Activated T-cell treated with anti-CD3 and anti-CD28 coated beads, Interleukin-2, amount 50 U/mL, for 1 hour (primary cell): ENCODE data around the gene ARHGAP22.

Experiments
- DNase-seq: peaks from one replicate; pipeline ENCODE4 v3.0.0-alpha.2; 2020

The ARHGAP22 gene

DNA sequence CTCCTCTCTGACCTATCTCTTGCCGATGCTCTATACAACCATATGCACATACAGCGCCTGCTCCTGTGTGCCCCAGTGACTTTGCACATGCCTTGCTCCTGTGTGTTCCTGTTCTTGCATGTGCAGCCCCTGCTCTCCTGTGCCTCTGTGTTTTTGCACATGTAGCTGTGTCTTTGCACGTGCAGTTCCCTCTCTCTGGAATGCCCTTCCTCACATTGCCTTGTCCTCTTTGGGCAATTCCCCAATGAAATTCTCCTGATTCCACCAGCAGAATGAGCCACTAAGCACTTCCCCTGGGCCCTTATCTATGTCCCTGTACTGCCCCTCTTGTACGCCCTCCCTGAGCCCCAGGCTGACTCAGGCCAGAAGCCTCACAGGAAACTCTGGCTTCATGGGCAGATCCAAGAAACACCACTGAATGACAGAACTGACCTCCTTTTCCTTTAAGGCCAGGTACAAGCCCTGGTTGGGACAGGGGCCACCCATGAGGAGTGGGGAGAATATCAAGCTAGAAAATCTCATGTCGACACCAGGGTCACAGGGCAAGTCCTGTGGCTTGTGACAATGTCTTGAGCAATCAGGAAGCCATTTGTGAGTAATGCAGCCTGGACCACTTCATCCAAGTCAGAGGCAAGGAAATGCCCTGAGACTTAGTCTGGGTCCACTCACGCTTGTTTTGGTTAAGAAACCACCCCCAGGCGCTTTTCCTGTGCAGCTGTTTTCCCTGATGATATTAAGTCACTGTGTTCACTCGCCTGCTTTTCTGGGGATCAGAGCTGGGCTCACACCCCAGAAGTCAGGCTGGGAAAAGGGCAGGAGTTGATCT is 1.9 kb upstream of the ARHGAP22 start:
- DNase-seq = no peak

DNA sequence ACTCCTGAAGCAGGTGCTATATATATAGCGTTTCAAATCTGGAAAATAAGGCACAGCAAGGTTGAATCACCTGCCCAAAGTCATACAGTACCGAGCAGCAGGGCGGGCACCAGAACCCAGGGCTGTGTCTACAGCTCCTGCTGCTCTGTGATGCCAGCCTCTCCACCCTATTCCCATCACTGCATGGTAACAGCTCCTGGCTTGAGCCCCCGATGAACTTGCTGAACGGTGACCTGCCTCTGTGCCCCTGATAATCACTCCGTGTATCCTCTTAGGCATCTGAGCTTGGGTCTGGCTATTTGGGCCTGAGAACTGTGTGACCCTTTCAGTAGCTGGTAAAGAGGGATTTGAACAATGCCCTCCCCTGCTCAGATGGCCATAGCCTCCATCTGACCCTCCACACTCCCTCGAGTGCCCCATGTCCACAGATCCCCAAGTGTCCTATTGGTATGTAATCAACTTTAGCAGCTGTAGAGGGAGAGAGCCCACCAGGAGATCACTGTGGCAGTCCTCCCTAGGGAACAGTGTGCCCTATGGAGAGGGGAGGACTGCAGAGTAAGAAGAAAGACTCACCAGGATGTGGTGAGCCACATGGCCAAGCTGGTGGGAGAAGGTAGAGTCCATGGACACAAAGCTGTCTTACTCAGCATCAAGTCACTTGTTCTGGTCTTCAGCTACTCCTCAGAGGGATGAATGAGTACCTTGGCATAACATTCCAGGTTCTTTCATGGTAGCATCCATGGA is 1.1 kb upstream of the ARHGAP22 start:
- DNase-seq = no peak

DNA sequence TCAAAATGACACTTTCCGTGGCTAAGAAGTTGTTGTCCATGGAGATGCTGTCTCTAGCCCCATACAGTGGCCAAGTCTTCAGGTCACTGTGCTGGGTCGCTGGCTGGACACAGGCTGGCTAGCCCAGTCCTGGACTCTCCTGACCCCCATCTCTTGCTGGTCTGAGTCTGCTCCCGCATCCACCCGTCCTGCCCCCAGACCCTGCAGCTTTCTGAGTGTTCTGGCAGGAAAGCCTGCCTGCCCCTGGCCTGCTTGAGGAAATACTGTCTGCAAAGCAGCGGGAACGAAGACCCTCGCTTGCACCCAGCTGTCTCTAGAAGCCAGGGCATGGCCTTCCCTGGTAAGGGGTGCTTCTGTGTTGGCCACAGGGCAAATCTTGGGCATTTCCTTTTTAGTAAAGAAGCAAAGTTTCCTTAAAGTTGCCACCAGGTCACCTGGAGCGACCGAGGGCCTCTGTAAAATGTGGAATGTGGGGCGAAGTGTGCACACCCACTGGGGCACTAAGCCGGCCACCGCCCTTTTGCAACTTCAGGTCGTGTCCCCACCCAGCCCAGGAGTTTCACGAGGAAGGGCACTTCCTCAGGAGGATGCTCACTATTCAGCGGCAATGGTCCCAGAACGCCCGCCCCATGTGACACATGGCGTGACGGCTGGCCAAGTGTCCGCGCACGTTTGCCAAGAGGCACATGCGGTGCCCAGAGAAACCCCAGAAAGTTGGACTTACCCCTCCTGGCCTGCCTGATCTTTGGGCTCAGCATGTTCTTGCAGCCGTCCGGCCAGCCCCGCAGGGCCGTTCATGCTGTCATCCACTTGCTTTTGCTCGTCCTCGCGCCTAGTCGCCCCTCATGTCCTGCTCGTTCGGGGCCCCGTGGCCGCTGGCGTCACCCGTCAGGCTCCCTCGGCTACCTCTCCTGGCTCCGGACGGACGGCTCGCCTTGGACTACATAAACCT is 558 bp downstream of the ARHGAP22 start:
- no peak for DNase-seq

DNA sequence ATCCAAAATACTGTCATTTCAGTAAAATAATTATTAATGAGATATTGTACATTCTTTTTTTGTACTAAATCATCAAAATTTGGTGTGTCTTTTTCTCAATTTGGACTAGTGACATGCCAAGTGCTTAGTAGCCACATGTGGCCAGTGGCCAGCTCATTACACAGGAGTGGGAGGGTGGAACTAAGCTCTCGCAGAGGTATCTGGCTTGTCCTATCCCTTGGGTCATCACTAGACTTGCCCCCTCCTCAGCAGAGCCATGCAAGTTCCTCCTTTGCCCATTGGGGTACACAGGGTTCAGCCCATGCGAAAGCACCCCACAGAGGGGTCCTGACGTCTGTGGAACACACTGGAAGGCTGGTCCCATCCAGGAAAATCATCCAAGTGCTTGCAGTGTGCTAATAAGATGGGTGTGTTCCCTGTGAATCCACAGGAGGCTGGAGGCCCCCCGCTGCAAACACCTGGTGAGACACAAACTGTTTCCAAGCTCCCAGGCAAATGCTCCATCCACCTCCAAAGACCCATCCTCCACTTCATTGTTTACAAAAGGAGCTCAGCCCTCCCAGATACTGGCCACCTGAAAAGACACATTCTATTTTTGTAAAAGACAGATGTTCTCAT is 1.3 kb downstream of the ARHGAP22 start:
- DNase-seq = no peak

DNA sequence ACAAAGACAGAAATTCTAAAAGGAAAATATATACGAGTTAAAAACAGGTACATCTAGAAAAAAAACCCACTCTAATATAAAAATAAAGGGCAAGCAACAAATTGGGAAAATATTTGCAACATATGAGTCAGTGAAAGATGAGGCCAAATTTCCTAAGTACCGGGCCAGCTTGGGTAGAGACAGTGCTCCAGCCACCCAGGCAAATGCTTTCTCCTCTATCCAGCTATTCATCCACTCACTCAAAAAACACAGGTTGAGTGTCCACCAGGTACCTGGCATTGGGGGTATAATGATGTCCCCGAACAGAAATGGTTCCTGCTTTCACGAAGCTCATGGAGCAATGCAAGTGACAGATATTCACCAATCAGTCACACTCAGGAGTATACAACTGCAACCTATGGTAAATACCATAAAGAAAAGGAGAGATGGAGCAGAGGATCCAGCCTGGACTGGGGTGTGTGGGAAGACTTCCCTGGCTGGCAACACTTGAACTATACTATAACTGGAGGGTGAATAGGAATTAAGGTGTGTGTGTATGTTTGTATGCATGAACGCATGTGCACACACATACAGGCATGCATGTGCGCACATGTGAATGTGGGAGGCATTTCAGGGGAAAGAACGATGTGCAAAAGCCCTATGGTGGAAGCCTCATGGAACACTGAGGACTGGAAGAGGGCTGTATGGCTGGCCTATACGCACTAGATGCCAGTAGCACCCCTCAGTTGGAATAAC is 2.3 kb downstream of the ARHGAP22 start:
- no peak for DNase-seq

DNA sequence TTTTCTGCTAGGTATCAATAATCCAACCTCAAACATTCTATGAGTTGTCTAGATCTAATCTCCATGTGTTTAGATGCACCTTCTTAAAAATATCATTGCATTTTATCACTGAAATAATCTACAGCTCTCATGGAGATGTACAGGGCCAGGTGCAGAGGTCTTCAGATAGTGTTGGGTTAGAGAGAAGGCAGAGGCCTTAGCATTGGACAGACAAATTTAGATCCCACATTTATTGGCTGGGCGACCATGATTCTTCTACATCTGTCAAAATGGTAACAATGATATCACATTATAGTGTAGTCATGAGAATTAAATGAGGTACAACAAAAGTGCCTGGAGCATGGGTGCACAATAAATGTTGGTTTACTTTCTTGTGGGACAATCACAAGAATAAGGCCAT is 3.1 kb downstream of the ARHGAP22 start:
- DNase-seq = no peak

DNA sequence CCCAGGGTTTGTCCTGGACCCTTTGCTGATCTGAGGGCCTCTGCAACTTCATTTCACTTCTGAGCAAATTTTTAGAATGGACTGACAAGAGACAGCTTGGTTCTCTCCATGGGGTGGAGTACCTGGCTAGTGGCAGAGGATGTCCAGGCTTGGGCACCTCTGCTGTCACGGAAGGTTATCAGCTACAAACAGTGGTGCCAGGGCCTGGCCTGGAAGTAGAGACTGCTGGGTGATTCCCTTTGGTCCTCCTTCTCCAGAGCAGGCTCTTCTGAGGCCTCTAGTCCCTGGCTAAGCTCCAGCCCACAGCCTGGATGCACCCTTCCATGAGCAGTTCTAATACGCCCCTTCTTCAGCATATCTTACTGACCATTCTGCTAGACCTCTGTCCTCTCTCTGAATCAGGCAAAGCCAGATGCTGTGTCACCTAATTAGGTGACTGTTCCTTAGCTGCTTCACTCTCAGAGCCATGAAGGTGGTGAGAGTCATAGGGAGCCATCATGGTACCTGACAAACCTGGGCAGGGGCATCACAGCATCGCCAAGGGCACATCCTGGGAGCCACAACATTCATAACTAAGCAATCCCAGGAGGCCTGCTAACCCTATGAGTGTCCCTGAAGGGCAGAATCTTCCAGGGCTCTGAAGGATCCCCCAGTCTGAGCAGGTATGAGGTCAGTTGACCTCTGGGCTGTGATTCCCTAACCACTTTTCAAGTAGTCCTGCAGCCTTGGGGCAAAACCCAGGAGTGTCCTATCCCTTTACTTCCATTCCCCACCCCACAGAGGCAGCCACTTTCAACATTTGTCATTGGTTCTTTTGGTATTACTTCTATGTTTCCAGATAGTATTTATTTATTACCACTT is 4.0 kb downstream of the ARHGAP22 start:
- no peak for DNase-seq

DNA sequence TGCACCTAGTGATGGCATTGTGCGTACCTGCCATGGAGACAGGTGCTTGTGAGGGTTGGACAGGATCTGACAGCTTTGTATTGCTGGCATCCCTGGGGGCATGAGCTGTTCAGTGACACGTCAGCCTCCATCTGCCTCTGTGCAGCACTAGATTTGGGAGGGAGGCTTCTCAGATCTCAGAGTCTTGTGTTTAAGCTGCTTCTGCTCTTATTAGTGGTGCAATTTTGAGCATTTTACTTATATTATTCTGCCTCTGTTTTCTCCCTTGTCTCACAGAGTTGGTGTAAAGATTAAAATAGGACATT is 5.1 kb downstream of the ARHGAP22 start:
- no peak for DNase-seq

DNA sequence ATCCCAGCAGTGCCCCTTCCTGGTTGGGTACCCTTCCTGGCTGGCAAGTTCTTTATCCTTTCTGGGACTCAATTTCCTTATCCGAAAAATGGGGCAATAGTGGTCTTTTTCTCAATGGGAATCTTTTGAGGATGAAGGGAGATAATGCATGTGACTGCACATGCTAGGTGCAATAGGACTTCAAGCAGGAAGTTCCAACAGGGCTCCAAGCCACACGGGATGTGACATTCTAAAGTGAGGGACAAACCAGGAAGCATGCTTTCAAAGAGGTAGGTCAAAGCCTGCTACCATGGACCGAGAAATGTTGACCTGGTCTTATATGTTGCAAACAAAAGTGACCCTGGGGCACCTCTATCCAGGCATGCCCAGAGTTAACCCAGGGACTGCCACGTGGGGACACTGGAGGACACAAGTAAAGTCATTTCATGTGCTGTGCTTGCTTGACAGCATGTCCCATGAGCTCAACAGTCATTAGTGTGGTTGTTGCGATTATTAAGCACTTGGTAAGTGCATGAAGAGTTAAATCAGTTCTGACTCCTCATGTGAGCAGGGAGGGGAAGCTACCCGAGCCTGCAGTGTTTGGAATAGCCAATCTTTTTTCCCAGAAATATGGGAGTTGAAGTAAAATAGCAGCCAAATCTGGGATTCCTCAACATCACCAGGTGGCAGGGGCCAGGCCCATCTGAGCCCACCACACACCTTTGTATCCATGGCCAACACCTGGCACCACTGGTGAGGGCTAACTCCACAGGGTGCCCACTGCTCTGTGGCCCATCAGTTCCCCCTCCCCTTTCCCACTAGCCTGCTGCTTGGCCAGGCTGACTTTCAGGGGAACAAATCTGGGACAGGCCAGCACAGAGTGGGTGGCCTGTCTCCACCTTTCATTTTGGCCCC is 5.7 kb downstream of the ARHGAP22 start:
- DNase-seq = no peak

DNA sequence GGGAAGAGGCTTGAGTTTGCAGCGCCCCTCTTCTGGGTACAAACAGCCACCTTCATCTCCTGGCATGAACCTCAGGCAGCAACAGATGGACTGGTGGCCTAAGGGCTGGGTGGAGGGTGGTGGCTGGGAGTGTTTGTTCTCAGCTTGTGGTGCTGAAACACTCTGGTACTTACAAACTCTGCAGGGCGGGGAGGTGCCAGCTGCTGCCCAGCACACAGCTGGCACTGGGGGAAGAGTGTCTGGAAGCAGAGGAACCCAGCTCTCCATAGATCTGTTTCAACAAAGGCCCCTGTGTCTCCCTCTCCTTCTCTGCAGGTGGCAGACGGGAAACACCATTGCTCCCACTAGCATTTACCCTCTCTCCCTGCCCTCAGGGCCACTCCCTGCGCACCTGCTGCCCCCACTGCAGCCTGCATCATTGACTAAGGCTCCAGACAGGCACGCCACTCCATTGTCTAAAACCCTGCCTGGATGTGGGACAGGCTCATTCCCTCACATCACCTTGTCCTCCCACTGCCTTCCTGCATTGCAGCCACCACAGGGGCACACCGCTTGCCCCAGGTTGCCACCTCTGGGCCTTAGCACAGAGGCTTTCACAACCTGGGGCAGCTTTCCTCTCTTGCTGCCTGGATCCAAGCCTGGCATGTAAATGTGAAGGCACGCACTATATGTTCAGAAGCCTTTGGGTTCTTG is 6.5 kb downstream of the ARHGAP22 start:
- no peak for DNase-seq

DNA sequence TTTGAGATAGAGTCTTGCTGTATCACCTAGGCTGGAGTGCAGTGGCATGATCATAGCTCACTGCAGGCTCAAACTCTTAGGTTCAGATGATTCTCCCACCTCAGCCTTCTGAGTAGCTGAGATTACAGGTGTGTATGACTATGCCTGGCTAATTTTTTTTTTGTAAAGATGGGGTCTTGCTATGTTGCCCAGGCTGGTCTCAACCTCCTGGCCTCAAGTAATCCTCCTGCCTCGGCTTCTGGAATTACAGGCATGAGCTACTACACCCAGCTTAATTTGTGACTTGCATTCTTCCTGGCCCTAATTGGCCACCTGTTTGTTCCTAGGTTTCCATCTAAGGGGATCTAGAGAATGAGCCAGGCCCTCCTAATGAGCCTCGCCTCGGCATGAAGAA is 9.3 kb downstream of the ARHGAP22 start:
- DNase-seq = no peak

DNA sequence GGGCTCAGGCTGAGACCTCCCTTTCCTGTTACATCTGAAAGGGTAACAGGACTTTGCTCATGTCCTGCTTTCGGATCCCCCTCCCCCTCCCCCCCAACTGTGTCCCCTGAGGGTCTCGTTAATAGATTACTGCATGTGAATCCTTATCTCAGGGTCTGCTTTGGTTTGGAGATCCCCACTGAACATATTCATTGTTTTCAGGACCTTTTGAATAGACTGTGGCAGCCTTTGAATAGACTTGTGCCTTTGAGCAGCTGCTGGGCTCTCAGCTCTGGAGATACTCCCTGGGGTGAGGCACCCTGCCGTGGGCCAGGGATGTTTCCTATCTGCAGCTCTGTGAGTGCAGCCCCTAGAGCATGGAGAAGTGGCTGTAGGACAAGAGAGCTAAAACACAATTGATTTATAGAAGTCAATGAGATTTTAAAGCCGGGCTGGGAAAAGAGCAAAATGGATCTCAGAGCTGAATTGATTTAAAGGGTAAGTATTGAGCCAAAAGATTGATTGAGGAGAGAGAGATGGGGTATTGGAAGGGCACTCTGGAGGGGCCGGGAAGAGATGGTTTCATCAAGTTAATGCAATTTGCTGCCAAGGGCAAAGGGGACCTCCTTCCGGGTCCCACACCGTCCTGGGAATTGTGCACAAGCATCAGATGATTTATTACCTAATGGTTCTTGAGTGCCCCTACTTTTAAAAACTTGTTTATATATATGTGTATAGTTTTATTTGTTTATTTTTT is 9.9 kb downstream of the ARHGAP22 start:
- no peak for DNase-seq

DNA sequence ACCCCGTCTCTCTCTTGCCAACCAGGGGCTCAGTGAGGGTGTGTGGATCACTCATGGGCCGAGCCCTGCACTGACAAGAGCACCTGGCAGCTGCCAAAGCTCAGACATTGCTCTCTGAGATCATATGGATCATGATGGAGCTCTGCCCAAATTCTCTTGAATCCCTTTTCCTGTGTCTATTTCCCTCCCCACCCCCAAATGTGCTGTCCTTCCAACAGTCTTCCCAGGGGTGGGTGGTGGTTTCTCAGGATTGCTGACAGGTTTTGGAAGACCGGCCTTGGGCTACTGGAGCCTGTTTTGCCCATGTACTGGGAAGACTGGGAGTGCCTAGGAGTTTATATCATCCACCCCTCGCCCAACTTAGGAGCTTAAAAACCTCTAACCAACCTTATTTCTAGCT is 10.5 kb downstream of the ARHGAP22 start:
- no peak for DNase-seq

DNA sequence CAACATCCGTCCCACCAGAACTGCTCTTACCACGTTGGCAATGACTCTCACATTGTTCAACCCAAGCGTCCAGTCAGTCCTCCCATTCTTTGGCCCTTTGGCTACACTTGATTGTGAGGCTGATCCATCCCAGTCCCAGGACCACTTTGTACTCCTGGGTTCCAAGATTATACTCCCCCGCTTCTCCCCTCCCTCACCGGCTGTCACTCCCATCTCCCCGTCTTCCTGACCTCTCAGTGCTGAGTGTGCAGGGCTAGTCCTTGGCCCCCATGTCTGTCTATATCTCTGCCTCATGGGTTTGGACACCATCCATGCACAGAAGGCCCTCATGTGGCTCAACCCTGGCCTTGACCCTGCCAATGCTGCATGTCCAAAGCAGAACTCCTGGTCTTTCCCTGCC is 12.5 kb downstream of the ARHGAP22 start:
- no peak for DNase-seq

DNA sequence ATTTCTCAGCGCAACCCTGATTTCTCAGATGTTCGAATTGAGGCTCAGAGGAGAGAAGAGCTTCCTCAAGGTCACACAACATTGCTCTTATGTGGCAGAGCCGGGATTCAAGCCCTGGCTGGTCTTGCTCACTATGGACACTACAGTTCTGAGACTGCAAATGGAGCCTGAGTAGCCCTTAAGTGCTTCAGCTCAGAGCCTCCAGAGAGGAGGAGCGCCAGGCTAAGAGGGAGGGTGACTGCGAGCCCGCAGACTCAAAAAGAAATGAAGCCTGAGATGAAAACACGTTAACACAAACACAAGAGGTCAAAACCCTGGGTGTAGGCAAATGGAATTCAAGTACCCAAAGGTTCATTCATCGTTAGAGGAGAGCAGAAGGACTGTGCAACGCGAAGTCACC is 13.9 kb downstream of the ARHGAP22 start:
- DNase-seq = no peak

DNA sequence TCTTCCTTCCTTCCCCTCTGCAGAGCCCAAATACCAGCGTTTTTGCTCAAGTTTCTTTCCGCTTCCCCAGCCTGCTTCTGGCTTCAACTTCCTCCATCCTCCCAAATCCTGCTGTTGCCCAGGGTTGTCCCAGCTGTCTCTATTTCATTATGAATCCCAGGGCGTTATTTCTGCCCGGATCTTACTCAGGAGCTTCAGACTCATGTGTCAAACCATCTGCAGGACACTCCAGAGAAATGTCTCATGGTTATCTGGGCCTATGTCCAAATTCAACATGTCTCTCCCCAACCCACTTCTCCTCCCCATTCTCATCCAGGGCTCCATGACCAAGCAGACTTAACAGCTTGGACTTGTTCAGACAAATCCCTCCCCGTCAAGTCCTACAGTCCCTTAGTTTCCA is 15.6 kb downstream of the ARHGAP22 start:
- DNase-seq = no peak

DNA sequence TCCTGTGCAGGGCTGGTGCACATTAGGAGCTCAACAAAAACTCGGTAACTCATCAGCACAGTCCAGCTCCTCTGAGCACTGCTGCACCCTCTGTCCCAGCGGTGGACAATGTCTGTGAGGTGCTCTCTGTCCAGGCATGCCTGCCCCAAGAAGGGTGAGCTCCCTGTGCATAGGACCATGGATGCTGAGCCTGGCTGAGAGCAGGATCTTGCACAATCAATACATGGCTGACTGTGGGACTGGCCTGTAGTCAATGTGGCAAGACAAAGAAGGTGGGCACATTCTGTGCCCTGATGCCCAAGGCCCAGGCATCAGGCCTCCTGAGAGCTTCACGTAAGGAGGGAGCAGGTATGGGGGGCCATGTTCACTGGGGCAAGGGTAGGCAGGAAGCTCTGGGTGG is 17.1 kb downstream of the ARHGAP22 start:
- DNase-seq = no peak

DNA sequence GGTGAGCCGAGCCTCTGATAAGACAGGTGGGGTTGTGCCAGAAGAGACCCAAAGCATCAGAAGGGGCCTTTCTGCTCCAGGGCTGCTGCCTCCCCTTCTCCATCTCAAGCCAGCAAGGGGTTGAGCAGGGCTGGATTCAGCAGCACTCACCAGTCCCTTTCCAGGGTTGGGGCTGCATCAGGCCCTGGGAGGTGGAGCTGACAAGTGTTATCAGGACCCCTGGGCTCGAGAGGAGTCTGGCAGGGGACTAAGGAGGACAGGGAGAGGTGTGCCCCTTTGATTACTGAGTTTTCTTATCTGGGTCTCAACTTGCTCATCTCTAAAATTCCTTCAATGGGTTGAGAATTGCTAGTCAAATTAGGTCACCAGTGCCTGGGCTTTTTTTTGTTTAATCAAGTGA is 17.8 kb downstream of the ARHGAP22 start:
- DNase-seq = no peak

DNA sequence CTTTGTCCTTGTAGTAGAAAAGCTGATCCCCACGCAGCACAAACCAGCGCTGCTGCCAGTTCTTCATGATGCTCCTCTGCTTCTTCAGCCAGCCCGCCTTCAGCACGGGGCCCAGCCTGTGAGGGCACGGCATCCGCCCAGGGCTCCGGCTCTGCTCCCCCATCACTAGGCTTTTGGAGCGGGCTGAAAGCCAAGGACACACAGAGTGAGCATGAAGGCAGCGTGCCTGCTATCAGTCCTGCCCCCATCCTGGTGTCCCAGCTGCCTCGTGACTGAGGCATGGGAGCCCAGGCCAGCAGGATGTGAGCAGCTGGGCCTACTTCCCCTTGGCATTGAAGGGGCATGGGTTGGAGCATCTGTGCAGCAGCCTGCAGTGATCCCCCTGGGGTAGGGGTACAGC is 21.9 kb downstream of the ARHGAP22 start:
- no peak for DNase-seq
